ENCODE results near the gene SH2D3A.

SH2D3A gene

DNA sequence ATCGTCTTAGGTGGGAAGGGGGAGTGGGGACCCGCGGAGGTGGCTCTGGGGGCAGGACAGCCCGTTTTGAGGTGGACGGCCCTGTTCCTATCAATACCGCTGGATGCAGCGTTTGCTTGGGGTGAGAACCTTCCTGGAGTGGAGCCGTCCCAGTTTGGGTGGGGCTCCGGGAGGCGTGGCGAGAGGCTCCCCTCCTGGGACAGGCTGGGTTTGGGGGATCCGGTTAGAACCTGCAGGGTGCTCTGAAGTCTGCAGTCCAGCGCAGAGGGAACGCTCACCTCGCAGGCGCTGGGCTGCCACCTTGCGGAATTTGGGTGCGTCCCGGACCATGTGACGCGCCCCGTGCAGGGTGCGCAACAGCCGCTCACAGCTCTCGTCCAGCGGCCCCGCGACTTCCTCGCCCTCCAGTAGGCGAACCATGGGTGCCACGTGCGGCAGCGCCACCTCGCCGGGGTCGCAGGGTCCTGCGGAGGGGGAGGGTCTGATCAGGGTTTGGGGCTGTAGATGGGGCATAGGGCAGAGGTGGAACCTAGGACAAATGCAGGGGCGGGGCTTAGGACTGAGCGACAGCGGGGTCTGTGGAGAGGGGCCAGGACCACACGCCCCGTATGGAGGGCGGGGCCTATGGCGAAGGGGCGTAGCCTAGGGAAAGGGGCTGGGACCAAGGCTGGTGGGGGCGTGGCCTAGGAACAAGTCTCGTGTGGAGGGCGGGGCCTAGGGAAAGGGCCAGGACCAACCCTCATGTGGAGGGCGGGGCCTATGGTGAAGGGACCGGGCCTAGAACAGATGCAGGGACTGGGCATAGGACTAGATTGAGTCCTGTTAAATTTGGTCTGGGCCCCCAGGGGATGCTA lies 13.8 kb downstream of the SH2D3A start:
- Histone ChIP-seq H3K9me2 (ENCODE audit: low read depth, low read length) (no peaks in the 10 kb centered on the region), H4K20me1 (ENCODE audit: insufficient read depth, low read length) (no peaks in the 10 kb centered on the region), H3K4me3 (ENCODE audit: low read depth, low read length, poor library complexity, severe bottlenecking) (peak overlapping the region; percentile 57), H3K4me2 (ENCODE audit: low read length) (peak overlapping the region; percentile 75), H3F3A (ENCODE audit: insufficient read depth, low read length) (no peaks in the 10 kb centered on the region), H3K9ac (ENCODE audit: low read length) (peak overlapping the region; percentile 47), H3K27ac (ENCODE audit: low read depth, low read length, poor library complexity, severe bottlenecking) (peak overlapping the region; percentile 57), H3K79me2 (ENCODE audit: insufficient read depth, low read length) (no peaks in the 10 kb centered on the region), H3K36me3 (ENCODE audit: insufficient read depth, low read length) (peaks cover 51% of the 10 kb centered on the region), H3K9me3 (ENCODE audit: low read length) (no peaks in the 10 kb centered on the region), H3K4me1 (ENCODE audit: insufficient read depth, low read length, severe bottlenecking) (peaks cover 9% of the 10 kb centered on the region), H2AFZ (ENCODE audit: low read length) (no peak overlapping the region), H3K27me3 (ENCODE audit: insufficient read depth, low read length) (no peaks in the 10 kb centered on the region)
- no peak for TF ChIP-seq EZH2 (IDR thresholded peaks at IDR 0.05; ENCODE audit: borderline replicate concordance, low read length)
- TF ChIP-seq CTCF (IDR thresholded peaks at IDR 0.05; ENCODE audit: low read length), result peak; percentile 67

GRCh38 chr19:6752256-6753177 lies 14.7 kb downstream of the SH2D3A start:
- Histone ChIP-seq H3F3A (ENCODE audit: insufficient read depth, low read length) (no peaks in the 10 kb centered on the region), H3K79me2 (ENCODE audit: insufficient read depth, low read length) (no peaks in the 10 kb centered on the region), H4K20me1 (ENCODE audit: insufficient read depth, low read length) (no peaks in the 10 kb centered on the region), H3K36me3 (ENCODE audit: insufficient read depth, low read length) (peaks cover 60% of the 10 kb centered on the region), H3K9me2 (ENCODE audit: low read depth, low read length) (no peaks in the 10 kb centered on the region), H2AFZ (ENCODE audit: low read length) (no peak overlapping the region), H3K27ac (ENCODE audit: low read depth, low read length, poor library complexity, severe bottlenecking) (peak overlapping the region; percentile 57), H3K4me3 (ENCODE audit: low read depth, low read length, poor library complexity, severe bottlenecking) (peak overlapping the region; percentile 57), H3K27me3 (ENCODE audit: insufficient read depth, low read length) (no peaks in the 10 kb centered on the region), H3K9ac (ENCODE audit: low read length) (peak overlapping the region; percentile 47), H3K4me1 (ENCODE audit: insufficient read depth, low read length, severe bottlenecking) (peaks cover 9% of the 10 kb centered on the region), H3K9me3 (ENCODE audit: low read length) (no peaks in the 10 kb centered on the region), H3K4me2 (ENCODE audit: low read length) (peak overlapping the region; percentile 75)
- no peak for TF ChIP-seq EZH2 (IDR thresholded peaks at IDR 0.05; ENCODE audit: borderline replicate concordance, low read length)
- no peak for TF ChIP-seq CTCF (IDR thresholded peaks at IDR 0.05; ENCODE audit: low read length)

DNA sequence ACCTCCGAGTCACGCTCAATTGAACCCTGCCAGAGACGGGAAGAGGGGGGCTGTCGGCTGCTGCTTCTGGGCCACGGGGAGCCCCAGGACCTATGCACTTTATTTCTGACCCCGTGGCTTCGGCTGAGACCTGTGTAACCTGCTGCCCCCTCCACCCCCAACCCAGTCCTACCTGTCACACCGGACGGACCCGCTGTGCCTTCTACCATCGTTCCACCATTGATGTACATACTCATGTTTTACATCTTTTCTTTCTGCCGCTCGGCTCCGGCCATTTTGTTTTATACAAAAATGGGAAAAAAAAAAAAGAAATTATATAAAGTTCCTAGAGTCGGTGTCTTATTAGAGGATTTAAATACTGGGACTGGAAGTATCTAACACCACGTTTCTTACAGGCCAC lies 16.0 kb downstream of the SH2D3A start:
- Histone ChIP-seq H3K27me3 (ENCODE audit: insufficient read depth, low read length) (no peaks in the 10 kb centered on the region), H3K79me2 (ENCODE audit: insufficient read depth, low read length) (no peaks in the 10 kb centered on the region), H3K9me3 (ENCODE audit: low read length) (no peaks in the 10 kb centered on the region), H3K4me3 (ENCODE audit: low read depth, low read length, poor library complexity, severe bottlenecking) (no peak overlapping the region), H3K9me2 (ENCODE audit: low read depth, low read length) (no peaks in the 10 kb centered on the region), H3F3A (ENCODE audit: insufficient read depth, low read length) (no peaks in the 10 kb centered on the region), H2AFZ (ENCODE audit: low read length) (no peak overlapping the region), H3K4me1 (ENCODE audit: insufficient read depth, low read length, severe bottlenecking) (peaks cover 9% of the 10 kb centered on the region), H3K4me2 (ENCODE audit: low read length) (no peak overlapping the region), H3K27ac (ENCODE audit: low read depth, low read length, poor library complexity, severe bottlenecking) (no peak overlapping the region), H3K36me3 (ENCODE audit: insufficient read depth, low read length) (peaks cover 72% of the 10 kb centered on the region), H4K20me1 (ENCODE audit: insufficient read depth, low read length) (no peaks in the 10 kb centered on the region), H3K9ac (ENCODE audit: low read length) (no peak overlapping the region)
- no peak for TF ChIP-seq CTCF (IDR thresholded peaks at IDR 0.05; ENCODE audit: low read length)
- TF ChIP-seq EZH2 (IDR thresholded peaks at IDR 0.05; ENCODE audit: borderline replicate concordance, low read length), result no peak
